Measurements from ENCODE around the gene BCAS3. TPM values are rescaled to one million over a fixed set of nuclear protein-coding genes. Genes with fewer than 3 reads are reported as not detected.

The BCAS3 gene
- polyA plus RNA-seq, 1 experiment: 17.5 TPM

DNA sequence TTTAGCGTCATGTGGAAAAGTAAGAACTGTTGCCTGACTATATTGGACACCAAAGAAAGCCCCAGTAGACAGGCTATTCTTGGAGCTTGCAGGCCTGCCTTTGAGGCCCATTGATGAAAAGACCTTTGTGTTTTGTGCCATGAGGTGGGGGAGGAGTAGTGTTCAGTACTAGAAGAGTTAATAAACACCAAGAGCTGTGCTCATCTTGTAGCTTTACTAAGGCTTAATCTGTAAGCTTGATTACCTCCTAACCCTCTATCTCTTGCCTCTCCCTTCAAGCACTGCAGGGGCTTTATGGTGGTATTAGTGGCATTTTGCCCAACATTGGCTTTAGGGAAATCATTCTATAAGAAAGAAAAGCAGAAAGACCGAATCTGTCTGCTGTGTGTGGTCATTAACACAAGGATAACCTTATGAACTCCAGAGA lies 501.7 kb downstream of the BCAS3 start:
- POLR2A ChIA-PET: no interaction called here
- no peaks in the 10 kb centered on the region for H3K9me3 ChIP-seq (ENCODE audit: control insufficient read depth, insufficient read depth, low read length)
- no peak overlapping the region for H3K27ac ChIP-seq (ENCODE audit: low read depth, low read length)
- H3K4me3 ChIP-seq (ENCODE audit: low read depth, low read length): no peak overlapping the region
- TF ChIP-seq, protein P1, sequence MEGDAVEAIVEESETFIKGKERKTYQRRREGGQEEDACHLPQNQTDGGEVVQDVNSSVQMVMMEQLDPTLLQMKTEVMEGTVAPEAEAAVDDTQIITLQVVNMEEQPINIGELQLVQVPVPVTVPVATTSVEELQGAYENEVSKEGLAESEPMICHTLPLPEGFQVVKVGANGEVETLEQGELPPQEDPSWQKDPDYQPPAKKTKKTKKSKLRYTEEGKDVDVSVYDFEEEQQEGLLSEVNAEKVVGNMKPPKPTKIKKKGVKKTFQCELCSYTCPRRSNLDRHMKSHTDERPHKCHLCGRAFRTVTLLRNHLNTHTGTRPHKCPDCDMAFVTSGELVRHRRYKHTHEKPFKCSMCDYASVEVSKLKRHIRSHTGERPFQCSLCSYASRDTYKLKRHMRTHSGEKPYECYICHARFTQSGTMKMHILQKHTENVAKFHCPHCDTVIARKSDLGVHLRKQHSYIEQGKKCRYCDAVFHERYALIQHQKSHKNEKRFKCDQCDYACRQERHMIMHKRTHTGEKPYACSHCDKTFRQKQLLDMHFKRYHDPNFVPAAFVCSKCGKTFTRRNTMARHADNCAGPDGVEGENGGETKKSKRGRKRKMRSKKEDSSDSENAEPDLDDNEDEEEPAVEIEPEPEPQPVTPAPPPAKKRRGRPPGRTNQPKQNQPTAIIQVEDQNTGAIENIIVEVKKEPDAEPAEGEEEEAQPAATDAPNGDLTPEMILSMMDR (IDR thresholded peaks at IDR 0.05; ENCODE audit: low read depth, low read length): no peak
- no peaks in the 10 kb centered on the region for H3K27me3 ChIP-seq (ENCODE audit: control insufficient read depth, insufficient read depth, low read length)
- DNase-seq (ENCODE audit: low read depth, low spot score): no peak
- CTCF ChIA-PET: interaction anchor here (0.6 kb wide), 1 partner anchor 190 kb away, joined by 3 read pairs; no protein-coding TSS in a partner anchor

DNA sequence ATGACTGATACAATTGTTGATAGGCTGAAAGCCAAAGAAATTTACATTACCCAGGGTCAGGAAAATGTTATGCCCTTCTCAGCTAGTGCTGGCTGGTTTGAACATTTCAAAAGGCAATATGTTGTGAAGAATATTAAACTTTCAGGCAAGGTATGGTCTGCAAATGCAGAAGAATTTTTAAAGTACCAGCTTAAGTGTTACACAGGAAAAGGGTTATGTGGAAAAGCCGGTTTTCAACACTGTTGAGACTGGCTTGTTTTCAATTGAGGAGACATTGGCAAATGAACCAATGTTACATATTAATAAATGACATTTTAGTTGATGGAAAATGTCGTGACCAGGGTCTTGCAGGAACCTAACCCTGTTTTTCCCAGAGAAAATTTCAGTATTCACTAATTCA lies 506.1 kb downstream of the BCAS3 start:
- CTCF ChIA-PET: no interaction called here
- Histone ChIP-seq H3K4me3 (ENCODE audit: low read depth, low read length) (no peak overlapping the region), H3K27ac (ENCODE audit: low read depth, low read length) (no peak overlapping the region), H3K9me3 (ENCODE audit: control insufficient read depth, insufficient read depth, low read length) (no peaks in the 10 kb centered on the region), H3K27me3 (ENCODE audit: control insufficient read depth, insufficient read depth, low read length) (no peaks in the 10 kb centered on the region)
- no peak for DNase-seq (ENCODE audit: low read depth, low spot score)
- TF ChIP-seq, protein P1 (IDR thresholded peaks at IDR 0.05; ENCODE audit: low read depth, low read length): no peak
- POLR2A ChIA-PET: no interaction called here

GRCh38 chr17:61185385-61185784 lies 507.7 kb downstream of the BCAS3 start:
- DNase-seq (ENCODE audit: low read depth, low spot score): no peak
- Histone ChIP-seq H3K27ac (ENCODE audit: low read depth, low read length) (no peak overlapping the region), H3K9me3 (ENCODE audit: control insufficient read depth, insufficient read depth, low read length) (no peaks in the 10 kb centered on the region), H3K27me3 (ENCODE audit: control insufficient read depth, insufficient read depth, low read length) (no peaks in the 10 kb centered on the region), H3K4me3 (ENCODE audit: low read depth, low read length) (no peak overlapping the region)
- POLR2A ChIA-PET: no interaction called here
- CTCF ChIA-PET: no interaction called here
- TF ChIP-seq, protein P1 (IDR thresholded peaks at IDR 0.05; ENCODE audit: low read depth, low read length): no peak

- no peaks in the 10 kb centered on the region for H3K27me3 ChIP-seq (ENCODE audit: control insufficient read depth, insufficient read depth, low read length)
- POLR2A ChIA-PET: no interaction called here
- no peak for DNase-seq (ENCODE audit: low read depth, low spot score)
- no peak overlapping the region for H3K27ac ChIP-seq (ENCODE audit: low read depth, low read length)
- no peak overlapping the region for H3K4me3 ChIP-seq (ENCODE audit: low read depth, low read length)
- CTCF ChIA-PET: no interaction called here
- TF ChIP-seq, protein P1 (IDR thresholded peaks at IDR 0.05; ENCODE audit: low read depth, low read length): no peak
- H3K9me3 ChIP-seq (ENCODE audit: control insufficient read depth, insufficient read depth, low read length): no peaks in the 10 kb centered on the region; the same call in 1 of the 2 replicates
These were observed 509.4 kb downstream of the BCAS3 start for GRCh38 chr17:61187038-61187437.

- Histone ChIP-seq H3K9me3 (ENCODE audit: control insufficient read depth, insufficient read depth, low read length) (no peaks in the 10 kb centered on the region; the same call in 1 of the 2 replicates), H3K27me3 (ENCODE audit: control insufficient read depth, insufficient read depth, low read length) (no peaks in the 10 kb centered on the region), H3K27ac (ENCODE audit: low read depth, low read length) (no peak overlapping the region), H3K4me3 (ENCODE audit: low read depth, low read length) (no peak overlapping the region)
- ChIA-PET POLR2A (interaction anchor here (0.7 kb wide), 1 partner anchor 13 kb away, joined by 4 read pairs; no protein-coding TSS in a partner anchor), CTCF (interaction anchor here (1.8 kb wide), 1 partner anchor 467 kb away, joined by 5 read pairs; no protein-coding TSS in a partner anchor)
- no peak for DNase-seq (ENCODE audit: low read depth, low spot score)
- TF ChIP-seq, protein P1 (IDR thresholded peaks at IDR 0.05; ENCODE audit: low read depth, low read length): no peak
These were observed 510.4 kb downstream of the BCAS3 start for GRCh38 chr17:61188081-61188480.
